SIG-M5 treated with dmso at 0.1 percent for 504 hours (cell line): ENCODE results near the gene KLHL7.
"Not testable (repeated sequence)": the region's sequence is repeated elsewhere in the genome, so short reads cannot be mapped to it uniquely, and the experiment has no call there.

ENCODE experiments used
- DNase-seq: peaks from one replicate; lab custom pipeline; 2025; ENCODE audit not compliant: unreplicated experiment; lab: John Stamatoyannopoulos, UW

Gene KLHL7

DNA sequence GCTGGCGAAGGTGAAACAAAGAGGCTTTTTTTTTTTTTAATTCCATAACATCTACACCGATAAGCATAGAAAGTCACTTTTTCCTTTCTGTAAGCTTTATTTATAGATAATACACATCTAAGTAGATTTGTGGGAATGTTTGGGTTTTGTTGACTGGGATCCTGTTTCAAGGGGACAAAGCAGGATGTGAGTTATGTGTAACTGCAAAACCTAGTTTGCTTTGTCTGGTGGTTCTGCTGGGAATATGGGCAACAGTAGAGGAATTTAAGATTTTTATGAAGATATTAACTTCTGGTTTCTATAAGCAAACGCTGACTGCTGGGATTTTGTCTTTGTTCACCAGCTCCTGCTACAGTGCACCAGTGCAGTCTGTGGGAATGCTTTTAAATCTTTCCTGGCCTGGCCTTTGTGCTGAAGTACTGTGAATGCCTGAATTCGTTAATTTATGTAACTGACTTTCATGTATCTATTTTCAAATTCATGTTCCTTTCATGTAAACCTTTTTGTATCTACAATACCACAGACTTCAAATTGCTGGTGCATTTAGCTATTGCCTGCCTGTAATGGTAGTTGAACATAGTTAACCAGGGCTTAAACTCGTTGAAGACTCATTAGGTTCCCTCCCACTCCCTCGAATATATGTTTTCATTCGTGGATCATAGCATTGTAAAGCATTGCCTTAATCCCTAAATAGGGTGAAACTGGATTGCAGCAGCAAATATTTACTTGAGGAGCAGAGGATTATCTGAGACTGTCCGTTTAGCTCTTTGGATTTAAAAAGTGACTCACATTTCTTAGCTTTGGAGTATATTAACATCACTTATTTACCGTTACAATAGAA is 1.5 kb downstream of the KLHL7 start:
- DNase-seq, result no peak

- no peak for DNase-seq
These were observed 2.2 kb downstream of the KLHL7 start for GRCh38 chr7:23107781-23108180.

- DNase-seq, result no peak
These were observed 3.4 kb downstream of the KLHL7 start for GRCh38 chr7:23108995-23109394.

- DNase-seq, result no peak
These were observed 3.9 kb downstream of the KLHL7 start for GRCh38 chr7:23109470-23109869.

- DNase-seq, result no peak
These were observed 9.3 kb downstream of the KLHL7 start for GRCh38 chr7:23114896-23115295.

DNA sequence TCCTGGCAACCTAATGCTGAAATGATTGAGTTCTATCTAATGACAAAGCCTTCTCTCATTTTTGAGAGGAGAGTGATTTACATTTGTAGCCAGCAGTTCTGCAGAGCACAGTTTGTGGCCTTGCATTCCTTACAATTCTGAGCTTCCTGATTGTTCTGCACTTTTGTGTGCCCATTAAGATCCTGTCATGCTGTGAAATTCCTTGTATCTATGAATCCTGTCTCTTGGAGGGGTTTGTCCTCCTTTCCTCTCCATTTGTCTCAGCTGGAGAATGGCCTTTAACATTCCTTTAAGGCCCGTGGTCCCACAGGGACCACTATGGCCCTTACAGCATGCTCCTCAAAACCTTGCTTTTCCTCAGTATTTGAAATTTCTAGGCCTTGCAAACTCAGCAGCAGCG is 10.4 kb downstream of the KLHL7 start:
- DNase-seq, result no peak

DNA sequence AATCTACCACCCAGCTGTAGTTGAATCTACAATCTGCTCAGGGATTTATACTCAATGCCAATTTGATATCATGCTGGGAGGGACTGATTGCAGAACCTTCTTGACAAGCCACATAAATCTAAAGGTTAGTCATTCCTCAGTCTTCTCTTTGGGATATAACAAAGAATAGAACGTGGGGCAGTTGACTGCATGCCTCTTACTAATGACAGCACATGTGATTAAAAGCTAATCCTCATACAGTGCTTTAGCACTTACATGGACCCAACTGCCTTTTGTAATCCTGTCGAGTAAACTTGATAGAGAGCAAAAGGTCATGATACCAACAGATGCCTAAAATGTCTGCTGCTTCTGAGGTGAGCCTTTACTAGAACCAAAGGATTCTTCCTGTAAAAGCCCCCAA is 12.3 kb downstream of the KLHL7 start:
- no peak for DNase-seq

DNA sequence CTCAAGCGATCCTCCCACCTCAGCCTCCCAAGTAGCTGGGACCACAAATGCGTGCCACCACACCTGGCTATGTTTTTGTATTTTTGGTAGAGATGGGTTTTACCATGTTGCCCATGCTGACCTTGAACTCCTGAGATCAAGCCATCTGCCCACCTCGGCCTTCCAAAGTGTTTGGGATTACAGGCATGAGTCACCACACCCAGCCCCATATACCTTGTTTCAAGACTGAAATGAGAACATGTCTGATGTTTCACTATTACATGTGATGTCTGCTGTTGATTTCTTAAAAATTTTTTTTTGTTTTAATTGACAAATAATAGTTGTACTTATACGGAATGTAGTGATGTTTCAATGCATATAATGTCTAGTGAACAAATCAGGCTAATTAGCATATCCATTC is 14.5 kb downstream of the KLHL7 start:
- no peak for DNase-seq

DNA sequence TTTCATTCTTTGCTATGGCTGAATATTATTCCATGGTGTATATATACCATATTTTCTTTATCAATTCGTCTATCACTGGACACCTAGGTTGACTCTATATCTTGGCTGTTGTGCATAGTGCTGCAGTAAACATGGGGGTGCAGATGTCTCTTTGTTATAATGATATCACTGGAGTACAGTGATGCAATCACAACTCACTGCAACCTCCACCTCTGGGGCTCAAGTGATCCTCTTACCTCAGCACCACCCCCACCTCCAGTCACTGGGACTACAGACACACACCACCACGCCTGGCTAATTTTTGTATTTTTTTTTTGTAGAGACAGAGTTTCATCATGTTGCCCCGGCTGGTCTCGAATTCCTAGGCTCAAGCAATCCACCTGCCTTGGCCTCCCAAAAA is 15.6 kb downstream of the KLHL7 start:
- no peak for DNase-seq

DNA sequence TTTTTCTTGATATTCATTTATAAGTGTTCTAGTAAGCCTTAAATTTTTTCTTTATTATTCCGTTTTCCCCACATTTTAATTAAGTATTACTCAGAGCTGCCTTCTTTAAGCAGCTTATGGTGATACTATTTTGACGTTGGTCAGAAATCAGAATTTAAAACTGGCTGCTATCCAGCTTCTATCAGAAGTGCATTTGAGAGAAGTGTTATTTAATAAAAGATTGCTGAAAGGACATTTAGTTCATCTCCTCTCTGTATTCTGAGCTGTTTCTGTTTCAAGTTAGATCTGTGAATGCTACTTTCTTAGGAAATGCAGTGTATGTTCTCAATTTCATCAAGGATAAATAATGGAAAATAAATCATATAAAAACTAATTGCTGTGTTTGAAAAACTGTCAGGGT is 17.4 kb downstream of the KLHL7 start:
- no peak for DNase-seq

DNA sequence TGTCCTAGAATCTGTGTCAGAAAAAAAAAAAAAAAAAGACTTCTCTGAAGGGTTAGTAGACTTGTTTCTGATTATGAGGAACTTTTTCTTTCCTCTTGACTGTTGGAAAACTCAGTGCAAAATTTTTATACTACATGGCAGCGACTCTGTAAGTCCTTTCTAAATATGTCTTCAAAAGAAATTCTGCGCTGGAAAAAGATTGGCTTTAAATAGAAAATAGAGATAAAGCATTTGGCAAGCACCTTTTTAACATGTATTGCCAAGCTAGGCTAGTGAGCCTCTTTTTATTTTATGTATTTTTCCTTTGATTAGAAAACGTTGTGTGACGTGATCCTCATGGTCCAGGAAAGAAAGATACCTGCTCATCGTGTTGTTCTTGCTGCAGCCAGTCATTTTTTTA is 17.9 kb downstream of the KLHL7 start:
- DNase-seq, result no peak

DNA sequence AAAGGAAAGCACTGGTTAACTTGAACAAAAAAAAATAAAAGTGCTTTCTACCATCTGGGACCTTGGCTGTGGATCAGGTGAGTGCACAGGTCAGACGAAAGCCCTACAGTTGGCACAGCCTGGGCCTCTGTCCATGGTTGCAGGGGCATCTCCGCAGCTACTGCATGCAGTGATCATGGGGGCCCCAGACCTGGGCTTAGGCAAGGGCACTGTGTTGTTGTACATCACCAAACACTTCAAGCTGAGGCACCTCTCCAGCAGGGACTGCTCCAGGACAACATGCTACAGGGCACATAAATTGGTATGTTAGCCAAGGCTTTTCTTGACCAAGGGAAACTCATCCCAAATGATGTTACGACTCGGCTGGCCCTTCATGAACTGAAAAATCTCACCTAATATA is 23.5 kb downstream of the KLHL7 start:
- no peak for DNase-seq

DNA sequence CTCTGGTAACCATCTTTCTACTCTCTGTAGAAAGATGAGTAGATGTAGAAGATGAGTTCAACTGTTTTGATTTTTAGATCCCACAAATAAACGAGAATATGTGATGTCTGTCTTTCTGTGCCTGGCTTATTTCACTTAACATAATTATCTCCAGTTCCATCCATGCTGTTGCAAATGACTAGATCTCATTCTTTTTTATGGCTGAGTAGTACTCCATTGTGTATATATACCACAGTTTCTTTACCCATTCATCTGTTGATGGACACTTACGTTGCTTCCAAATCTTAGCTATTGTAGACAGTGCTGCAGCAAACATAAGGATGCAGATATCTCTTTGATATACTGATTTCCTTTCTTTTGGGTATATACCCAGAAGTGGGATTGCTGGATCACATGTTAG is 26.2 kb downstream of the KLHL7 start:
- not testable (repeated sequence) for DNase-seq

DNA sequence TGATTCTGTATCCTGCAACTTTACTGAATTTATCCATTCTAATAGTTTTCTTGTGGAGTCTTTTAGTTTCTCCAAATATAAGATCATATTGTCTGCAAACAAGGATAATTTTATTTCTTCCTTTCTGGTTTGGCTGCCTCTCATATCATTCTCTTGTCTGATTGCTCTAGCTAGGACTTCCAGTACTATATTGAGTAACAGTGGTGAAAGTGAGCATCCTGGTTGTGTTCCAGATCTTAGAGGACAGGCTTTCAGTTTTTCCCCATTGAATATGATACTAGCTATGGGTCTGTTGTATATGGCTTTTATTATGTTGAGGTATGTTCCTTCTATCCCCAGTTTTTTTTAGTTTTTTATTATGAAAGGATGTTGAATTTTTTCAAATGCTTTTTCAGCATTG is 28.2 kb downstream of the KLHL7 start:
- DNase-seq, result no peak

- no peak for DNase-seq
These were observed 30.2 kb downstream of the KLHL7 start for GRCh38 chr7:23135755-23136154.

- no peak for DNase-seq
These were observed 30.6 kb downstream of the KLHL7 start for GRCh38 chr7:23136216-23136615.

DNA sequence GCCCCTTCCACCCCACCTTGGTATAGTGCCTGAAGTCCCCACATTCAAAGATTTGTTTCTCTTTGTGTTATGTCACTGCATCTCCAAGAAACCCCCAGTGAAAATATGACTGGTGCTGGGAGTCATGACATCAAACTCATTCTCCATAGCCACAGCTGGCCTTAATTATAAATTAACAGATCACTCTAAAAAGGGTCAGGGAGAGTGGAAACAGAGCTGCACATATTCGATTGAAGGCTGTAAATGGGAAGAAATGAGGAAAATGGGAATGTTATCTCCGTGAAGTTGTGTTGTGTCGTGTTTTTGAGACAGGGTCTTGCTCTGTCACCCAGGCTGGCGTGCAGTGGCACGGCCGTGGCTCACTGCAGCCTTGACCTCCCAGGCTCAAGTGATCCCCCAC is 52.1 kb downstream of the KLHL7 start:
- DNase-seq, result no peak

- DNase-seq, result no peak
These were observed 53.0 kb downstream of the KLHL7 start for GRCh38 chr7:23158546-23158945.

GRCh38 chr7:23161482-23161881 is 55.9 kb downstream of the KLHL7 start:
- DNase-seq, result no peak

DNA sequence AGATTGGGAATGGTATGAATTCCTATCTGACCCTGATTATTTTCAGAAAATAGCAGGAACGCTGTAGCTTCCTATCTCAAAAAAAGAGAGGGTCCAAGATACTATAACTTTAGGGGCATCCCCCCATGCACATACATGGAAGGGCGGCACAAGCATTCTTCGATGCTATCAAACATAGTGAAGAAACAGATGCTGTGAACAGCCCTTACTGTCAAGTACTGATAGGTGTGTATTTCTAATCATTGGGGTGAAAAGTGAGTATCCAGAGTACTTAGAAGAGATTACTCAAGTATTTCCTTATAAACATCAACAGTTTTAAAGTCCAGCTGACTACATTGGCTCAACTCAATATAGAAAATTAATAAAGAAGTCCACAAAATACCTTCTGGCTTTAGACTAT is 59.3 kb downstream of the KLHL7 start:
- DNase-seq, result no peak

GRCh38 chr7:23165316-23165715 is 59.7 kb downstream of the KLHL7 start:
- no peak for DNase-seq

- no peak for DNase-seq
These were observed 62.1 kb downstream of the KLHL7 start for GRCh38 chr7:23167691-23168090.
